GM21528 (cell line): ENCODE results near the gene TCF3.
A peak's percentile ranks its signal among the peaks of the same experiment; 100 is the strongest.
"Not testable (repeated sequence)": the region's sequence is repeated elsewhere in the genome, so short reads cannot be mapped to it uniquely, and the experiment has no call there.

Experiments used
- ATAC-seq: cut with Tn5 transposase; IDR thresholded peaks from one replicate; pipeline ENCODE4 v1.9.1; 2021; ENCODE audit warnings: mild to moderate bottlenecking, moderate library complexity; ENCODE audit not compliant: unreplicated experiment, low FRiP score

The TCF3 gene

DNA sequence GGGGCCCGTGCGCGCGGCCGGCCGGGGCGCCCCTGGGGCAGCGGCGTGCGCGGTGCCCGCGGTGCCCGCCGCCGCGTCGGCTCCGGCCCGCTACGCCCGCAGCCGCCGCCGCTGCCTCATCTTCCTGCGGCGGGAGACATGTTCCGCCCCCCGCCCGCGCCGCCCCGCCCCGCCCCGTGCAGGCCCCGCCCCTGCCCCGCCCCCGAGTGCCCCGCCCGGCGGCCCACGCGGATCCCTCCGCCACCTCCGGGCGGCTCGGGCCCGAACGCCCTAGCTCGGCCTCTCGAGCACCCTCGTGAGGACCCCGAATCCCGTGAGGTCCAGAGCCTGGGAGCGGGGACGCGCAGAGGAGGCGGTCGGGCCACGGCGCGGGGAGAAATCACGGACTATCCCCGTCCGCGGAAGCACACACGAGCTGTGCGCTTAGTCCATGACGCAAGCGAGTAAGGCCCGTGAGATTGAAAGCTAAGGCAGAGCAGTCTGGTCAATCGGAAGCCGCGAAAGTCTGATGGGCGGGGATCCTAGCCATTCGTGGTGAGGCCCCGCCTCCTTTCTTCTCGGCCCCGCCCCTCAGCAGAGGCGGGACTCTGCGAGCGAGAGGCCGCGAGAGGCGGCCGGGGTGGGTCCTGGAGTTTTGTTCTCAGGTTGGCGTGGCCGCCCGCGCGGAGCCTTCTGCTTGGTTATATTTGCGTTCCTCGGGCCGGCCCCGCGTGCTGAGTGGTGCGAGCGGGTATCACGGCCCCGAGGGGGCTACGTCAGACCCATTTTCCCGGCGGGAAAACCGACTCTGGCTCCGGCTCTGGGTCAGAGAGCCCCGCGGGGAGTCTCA, at the start of gene TCF3:
Gene TCF3 (minus strand): TSS at position 145 of the 829 bp plus-strand sequence. CDS start 2,367 bp downstream, outside the sequence.
- ATAC-seq = peak; percentile 71

DNA sequence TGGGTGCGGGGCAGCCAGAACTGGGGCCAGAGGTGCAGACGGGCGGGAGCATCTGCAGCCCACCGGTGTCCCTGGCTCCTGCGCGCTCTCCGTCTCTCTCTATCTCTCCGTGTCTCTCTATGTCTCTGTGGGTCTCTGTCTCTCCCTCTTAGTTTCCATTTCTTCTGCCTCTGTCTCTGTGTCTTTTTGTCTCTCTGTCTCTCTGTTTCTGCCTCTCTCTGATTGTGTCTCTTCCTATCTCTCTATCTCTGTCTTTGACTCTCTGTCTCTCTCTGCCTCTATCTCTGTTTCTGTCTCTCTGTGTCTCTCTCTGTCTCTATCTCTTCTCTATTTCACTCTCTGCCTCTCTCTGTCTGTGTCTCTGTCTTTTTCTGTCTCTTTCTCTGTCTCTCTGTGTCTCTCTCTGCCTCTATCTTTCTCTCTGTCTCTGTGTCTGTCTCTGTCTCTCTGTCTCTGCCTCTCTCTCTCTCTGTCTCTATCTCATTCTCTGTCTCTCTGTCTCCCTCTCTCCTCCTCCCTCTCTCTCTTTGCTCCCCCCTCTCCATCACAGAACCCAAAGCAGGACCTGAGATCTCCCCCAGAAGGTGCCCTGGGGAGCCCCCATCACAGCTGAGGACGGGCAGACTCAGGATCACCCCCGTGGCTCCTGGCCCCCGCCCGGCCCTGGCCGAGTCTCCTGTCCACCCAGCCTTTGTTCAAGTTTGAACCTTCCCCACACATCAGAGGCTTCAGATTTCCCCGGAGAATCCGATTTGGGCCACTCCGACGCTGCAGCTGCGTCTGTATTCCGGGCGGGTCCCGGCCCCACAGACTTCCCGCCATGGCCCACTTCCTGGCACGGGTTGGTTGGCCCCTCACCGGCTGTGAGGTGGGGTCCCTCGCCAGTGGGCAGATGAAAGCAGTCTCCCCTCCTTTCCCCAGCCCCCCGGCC, 48.6 kb upstream of the TCF3 start:
- no peak for ATAC-seq

DNA sequence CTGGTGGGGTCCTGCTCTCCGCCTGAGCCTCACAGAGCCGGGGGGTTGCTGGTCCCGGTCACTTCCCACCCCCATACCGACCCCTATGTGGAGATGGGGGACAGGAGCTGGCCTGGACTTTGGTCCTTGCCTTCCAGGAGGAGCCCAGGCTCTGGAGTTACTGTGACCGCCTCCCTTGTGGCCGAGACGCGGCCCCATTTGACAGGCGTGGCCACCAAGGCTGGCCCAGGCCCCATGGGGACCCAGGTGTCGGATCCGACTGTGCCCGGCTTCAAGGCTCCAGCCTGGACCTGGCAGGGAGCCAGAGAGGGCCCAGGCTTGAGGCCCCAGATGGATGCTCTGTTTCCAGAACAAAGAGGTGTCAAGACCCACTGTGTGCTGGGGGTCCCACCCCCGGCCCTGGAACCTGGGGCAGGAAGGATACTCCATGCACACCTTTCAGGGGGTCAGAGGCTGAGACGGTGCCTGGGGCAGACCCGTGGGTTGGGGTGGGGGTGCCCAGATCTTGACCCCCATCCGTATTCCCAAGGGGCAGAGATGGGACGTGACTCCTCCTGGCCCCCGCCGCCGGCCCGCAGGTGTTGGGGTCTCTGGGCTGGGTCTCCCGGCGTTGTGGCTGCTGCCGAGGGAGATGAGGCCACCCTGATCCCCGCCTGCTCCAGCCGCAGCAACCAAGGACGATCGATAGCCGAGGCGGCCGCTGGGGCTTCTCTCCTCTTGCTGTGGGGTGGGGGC, 47.8 kb upstream of the TCF3 start:
- ATAC-seq = no peak

DNA sequence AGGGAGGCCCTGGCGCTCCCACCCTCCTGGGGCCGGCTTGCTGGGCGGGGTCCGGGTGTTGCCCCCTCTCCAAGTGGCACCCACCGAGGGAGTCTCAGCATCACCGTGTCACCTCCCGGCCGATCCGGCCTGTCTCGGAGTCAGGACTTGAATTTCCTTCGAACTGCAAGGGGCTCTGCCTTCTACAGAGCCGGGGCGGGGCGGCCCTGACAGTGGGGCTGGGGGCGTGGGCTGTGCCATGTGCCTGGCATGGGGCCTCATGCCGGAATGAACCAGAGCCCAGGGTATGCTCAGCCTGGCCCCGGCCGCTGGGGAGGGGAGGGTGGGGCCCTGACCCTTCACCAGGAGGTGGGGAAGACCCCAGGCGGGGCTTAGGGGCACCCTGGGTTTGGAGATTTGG, 47.0 kb upstream of the TCF3 start:
- ATAC-seq = no peak

DNA sequence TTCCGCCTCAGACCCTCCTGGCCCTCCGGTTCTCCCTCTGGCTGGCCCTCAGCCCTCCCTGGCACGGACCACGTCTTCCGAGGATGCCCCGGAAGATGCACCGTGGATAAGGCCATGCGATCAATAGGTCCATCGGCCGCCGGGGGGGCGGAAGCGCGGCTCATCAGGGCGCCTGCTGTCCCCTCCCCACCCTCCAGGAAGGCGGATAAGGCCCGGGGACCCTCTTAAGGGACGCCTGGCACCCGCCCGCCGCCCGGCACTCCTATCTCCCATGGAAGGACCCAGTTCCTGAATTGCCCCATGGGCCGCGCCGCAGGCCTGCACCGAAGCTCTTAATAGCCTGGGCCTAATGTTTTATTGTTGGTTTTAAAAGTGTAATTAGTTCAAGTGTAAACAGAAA, 46.2 kb upstream of the TCF3 start:
- ATAC-seq = no peak

DNA sequence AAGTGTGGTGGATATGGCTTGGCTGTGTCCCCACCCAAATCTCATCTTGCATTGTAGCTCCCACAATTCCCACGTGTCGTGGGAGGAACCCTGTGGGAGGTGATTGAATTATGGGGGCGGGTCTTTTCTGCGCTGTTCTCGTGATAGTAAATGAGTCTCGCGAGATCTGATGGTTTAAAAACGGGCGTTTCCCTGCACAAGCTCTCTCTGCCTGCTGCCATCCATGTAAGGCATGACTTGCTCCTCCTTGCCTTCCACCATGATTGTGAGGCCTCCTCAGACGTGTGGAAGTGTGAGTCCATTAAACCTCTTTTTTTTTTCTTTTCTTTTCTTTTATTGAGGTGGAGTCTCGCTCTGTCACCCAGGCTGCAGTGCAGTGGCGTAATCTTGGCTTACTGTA, 43.1 kb upstream of the TCF3 start:
- ATAC-seq = not testable (repeated sequence)

DNA sequence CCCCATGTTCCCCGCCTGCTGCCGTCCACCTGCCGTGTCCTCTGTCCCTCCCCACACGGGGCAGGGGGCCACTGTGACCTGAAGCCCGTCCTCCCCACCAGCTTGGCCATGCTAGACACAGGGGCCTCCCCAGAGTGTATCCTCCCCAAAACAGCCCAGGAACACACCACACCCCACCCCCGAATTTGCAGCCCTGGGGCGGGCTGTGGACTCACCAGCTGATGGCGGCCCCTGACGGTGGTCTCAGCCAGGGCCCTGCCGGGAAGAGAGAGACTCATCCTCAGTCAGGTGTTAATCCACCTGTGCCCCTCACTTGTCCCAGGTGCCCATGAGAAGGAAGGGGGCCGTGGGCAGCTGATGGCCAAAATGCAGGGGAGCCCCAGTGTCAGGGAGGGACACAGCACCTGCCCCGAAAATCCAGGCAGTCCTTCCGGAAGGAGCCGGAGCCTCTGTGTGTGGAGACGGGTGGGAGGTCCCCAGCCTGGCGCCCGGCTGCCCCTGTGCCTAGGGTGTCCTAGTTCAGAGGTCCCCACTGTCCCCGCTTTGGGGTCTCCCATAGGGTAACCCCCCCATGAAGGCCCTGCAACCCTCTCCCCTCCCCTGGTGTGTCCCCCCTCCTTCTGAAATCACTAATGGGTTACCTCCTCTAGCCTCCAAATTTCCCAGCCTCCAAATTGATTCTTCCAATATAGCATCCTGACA, 39.3 kb upstream of the TCF3 start:
- no peak for ATAC-seq

DNA sequence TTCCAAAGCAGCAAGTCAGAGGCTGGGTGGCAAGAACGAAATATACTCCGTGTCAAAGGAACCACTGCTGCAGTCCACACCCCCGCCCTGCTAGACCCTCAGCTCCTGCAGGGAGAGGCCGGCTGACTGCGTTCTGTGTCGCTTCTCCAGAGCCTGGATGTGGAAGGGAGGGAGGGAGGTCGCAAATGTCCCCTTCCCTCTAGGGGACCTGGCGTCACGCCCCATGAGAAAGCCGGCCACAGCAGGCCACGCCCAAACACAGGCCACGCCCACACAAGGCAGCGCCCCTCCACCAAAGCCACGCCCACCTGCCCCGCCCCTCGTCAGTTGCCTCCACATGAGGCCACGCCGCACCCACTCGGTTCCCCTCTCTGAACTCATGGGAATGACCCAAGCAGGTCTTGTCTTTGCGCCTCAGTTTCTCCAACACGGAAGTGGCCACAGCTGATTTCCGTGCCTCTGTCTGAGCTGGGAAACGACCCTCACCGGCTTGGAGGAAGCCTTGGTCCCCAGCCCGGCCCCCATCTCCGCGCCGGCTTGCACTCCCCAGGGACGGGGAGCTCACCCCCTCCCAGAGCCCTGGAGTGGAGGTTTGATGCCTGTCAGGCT, 38.4 kb upstream of the TCF3 start:
- no peak for ATAC-seq

DNA sequence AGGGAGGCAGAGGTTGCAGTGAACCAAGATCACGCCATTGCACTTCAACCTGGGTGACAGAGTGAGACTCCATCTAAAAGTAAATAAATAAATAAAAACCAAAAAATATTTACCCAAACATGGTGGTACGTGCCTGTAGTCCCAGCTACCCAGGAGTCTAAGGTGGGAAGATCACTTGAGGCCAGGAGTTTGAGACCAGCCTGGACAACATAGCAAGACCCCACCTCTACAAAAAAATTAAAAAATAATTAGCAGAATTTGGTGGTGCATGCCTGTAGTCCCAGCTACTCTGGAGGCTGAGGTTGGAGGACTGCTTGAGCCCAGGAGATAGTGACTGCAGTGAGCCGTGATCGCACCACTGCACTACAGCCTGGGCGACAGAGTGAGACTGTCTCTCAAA, 33.4 kb upstream of the TCF3 start:
- not testable (repeated sequence) for ATAC-seq

DNA sequence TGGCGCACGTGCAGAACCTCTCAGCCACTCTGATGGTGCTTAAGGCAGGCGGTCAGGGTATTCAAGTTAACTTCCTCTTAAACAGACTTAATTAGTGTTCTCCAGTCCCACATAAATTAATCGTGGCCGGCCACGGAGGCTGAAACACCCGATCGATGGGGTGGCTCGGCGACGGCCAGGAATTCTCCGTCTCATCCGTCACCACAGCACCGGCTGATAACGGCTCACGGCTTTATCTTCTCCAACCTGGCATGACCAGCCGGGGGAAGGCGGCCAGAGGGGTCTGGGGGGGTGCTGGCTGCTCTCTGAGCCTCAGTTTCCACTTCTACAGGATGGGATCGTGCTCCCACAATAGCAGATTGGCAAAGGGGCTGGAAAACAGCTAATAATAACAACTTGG, 32.6 kb upstream of the TCF3 start:
- ATAC-seq = no peak

DNA sequence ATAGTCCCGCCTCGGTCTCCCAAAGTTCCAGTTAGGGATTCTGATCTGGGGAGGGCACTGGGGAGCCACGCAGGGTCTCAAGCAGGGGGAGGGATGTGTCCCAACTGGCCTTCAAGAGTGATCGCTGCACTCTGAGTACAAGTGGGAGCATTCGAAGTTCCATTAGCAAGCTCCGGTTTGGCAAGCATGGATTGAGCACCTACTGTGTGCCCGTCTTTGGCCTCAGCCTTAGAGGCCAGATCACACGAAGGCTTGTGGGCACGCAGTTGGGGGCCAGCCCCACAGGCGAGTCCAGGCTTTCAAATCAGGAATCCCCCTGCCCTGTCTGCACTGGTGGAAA, 32.1 kb upstream of the TCF3 start:
- no peak for ATAC-seq

DNA sequence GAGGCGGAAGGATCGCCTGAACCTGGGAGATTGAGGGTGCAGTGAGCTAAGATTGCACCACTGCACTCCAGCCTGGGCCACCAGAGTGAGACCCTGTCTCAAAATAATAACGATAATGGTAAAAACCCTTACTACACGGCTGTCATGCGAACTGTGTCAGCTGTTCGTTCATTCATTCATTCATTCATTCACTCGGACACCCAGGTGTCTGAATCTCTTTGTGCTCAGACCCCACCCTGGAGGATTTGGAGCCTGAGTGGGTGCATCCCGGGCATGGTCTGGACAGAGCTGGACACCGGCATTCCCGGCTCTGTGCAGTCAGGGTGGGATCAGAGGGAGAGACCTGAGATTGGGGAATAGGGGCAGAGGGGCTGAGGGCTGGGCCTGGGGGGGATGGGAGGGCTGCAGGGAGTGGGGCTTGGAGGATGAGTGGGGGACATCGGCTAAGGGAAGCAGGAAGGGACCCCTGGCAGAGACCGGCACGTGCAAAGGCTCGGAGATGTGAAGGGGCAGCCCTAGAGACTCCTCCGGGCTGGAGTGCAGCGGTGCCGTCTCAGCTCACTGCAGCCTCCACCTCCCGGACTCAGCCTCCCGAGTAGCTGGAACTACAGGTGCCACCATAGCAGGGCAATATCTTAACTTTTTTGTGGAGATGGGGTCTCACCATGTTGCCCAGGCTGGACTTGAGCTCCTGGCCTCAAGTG, 31.6 kb upstream of the TCF3 start:
- ATAC-seq = no peak

DNA sequence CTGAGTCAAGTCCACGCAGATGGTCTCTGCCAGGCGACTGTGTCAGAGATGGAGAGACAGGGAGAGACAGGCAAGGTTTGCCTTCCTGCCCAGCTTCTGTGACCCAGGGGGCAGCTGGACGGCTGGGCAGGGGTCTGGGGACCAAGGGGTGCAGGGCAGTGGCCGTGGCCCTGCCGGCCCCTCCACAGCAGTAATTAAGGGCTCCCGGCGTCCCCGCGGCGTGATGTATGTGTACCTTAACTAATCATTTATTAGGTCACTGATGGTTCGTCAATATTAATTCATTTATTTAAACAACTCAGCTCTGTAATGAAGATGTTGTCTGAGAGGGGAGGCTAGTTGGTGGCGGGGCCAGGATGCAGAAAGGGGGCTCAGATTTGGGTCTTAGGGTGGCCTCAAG, 28.6 kb upstream of the TCF3 start:
- no peak for ATAC-seq

DNA sequence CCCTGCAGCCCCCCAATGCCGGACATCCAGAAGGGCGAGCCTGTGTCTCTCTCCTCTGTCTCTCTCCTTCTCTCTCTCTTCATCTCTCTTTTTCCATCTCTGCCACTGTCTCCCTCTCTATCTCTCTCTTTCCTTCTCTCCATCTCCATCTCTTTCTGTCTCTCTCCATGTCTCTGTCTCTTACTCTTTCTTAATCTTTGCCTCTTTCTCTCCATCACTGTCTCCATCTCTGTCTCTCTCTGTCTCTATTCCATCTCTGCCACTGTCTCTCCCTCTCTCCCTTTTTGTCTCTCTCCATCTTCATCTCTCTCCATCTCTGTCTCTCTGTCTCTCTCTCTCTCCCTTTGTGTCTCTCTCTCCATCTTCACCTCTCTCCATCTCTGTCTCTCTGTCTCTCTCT, 25.7 kb upstream of the TCF3 start:
- ATAC-seq = no peak

DNA sequence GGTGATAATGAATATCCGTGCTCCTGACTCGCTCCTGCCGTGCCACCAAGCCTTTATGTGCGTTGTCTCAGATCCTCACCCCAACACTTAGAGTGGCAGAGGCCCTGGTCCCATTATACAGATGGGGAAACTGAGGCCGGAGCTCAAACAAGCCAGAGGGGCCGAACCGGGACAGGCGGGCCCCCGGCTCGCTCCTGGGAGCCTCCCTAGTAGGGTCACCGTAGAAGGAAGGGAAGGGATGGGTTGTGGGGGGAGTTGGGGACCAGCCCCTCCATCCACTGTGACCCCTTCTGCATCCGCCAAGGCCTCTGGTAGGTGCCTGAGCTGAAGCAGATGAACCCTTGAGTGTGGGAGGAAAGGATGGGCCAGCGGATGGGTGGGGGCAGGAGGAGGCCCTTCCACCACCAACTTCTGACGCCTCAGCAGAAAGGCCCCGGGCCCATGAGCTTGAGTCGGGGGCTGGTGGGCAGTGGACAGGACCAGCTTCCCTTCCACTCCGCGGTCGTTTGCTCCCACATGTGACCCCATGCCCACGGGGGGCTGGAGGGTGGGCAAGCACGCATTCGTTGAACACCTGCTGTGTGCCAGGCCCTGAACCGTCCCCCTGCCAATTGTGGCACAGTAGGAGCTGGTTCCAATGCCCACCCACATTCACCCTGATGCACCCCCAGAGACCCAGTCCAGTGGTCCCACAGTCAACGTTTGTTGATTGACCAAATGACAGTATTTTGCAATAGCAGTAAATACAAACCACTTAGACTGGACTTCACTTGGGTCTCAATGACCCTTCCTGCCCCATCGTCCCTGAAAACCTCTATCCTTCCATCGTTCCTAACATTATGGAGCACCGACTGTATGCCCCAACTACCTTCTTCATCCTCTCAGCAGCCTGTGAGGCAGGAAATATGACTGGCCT, 24.2 kb upstream of the TCF3 start:
- no peak for ATAC-seq

DNA sequence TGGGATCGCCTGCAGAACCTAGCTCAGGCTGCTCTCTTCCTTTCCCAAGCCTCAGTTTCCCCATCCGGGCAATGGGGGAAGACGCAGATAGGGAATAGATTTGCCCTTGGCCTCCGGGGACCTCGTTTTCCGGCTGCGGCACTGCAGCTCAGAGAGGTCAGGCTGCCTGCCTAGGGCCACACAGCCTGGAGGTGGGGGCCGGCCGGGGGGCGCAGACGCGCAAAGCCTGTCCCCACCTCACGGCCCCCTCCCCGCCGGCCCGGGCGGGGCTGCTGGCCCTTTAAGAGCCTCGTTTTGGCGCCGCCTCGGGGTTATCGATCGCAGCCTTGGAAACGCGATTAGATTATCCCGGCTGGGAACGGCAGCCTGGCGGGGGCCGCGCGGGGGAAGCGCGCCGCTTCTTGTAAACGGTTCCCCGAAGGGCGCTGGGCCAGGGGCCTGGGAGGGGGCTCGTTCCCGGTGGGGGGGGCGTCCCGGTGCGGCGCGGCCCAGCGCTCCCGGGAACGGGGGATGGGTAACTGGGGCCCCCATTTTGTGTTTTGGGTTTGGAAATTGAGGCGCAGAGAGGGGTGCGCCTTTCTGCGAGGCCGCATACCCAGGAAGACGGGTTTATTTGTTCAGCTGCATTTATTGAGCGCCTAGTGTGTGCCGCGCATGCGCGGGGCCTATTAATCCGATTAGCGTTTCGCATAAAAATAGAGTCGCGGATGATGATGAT, 23.4 kb upstream of the TCF3 start:
- ATAC-seq = no peak

DNA sequence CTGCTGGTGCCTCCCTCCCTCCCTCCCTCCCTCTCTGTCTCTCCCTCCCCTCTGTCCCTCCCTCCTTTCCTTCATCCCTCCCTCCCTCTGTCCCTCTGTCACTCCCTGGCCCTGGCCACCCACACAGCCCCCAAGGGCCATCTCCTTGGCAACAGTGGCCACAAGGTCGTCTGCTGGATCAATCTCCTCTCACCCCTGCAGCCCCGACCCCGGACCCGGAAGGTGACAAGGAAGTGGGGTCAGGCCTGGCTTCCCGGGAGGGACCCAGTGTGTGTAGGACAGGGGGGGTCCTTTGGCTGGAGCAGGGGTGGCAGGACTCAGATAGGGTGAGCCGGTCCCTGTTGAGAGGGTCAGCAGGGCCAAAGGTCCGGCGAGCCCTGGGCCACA, 21.9 kb upstream of the TCF3 start:
- no peak for ATAC-seq
